Measurements from ENCODE around the gene EHMT1. TPM values are rescaled to one million over a fixed set of nuclear protein-coding genes. Genes with fewer than 3 reads are reported as not detected.
A peak's percentile ranks its signal among the peaks of the same experiment; 100 is the strongest.

EHMT1 gene
- total and polyA plus RNA-seq, 2 experiments from 2014 or later, result 162 to 177 TPM

DNA sequence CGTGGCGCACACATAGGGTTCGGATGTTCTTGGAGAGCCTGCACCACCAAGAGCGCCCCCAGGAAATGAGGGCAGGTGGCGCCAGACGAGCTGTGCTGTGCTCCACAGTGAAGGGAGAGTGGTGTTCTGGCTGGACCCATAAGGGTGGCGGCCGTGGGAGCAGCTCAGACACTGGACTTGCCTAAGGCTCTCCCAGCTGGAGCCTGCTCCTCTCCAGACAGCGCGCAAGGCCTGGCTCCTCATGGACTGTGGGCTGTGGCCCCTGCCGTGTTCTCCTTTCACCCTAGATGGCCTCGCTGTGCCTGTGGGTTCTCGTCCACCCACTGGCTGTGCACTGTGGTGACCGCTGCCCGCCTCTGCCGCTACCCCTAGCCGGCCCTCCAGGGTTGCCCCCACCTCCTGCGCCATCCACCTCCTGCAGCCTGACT lies 92.9 kb downstream of the EHMT1 start:
- H3K4me1 Mint-ChIP-seq, result peaks cover 26% of the 10 kb centered on the region
- peaks cover 10% of the 10 kb centered on the region; the same call in 1 of the 2 replicates for H3K36me3 ChIP-seq (ENCODE audit: insufficient read depth)
- no peaks in the 10 kb centered on the region for H3K9me2 ChIP-seq (ENCODE audit: insufficient read depth)
- H3K27ac ChIP-seq (ENCODE audit: low read depth), result no peak overlapping the region
- H3K79me2 ChIP-seq (replicated peaks; ENCODE audit: insufficient read depth), result peaks cover 86% of the 10 kb centered on the region
- H3K4me3 ChIP-seq, result no peak overlapping the region
- no peak overlapping the region for H3K27ac Mint-ChIP-seq
- peaks cover 46% of the 10 kb centered on the region for H3K36me3 Mint-ChIP-seq (ENCODE audit: low read depth)
- H3K27me3 Mint-ChIP-seq (ENCODE audit: insufficient read depth, low read depth, poor library complexity), result peaks cover 19% of the 10 kb centered on the region
- no peaks in the 10 kb centered on the region for H3K27me3 ChIP-seq (ENCODE audit: insufficient read depth)
- no peak overlapping the region for H3K4me3 Mint-ChIP-seq
- H3F3A ChIP-seq (replicated peaks; ENCODE audit: low read depth), result no peaks in the 10 kb centered on the region
- peaks cover 41% of the 10 kb centered on the region for H4K20me1 ChIP-seq (replicated peaks; ENCODE audit: insufficient read depth)
- TF ChIP-seq CTCF (conservative IDR thresholded peaks at IDR 0.05; ENCODE audit: low read depth in 2 of 2), result peak; percentile 26 to 52
- no peak for TF ChIP-seq EZH2phosphoT487 (IDR thresholded peaks at IDR 0.05; ENCODE audit: unreplicated experiment)
- peak; percentile 45 for DNase-seq (ENCODE audit: low spot score)
- no peak overlapping the region for H3K4me2 ChIP-seq
- ATAC-seq, result peak; percentile 65
- peaks cover 18% of the 10 kb centered on the region for H3K4me1 ChIP-seq (ENCODE audit: insufficient read depth)
- no peak overlapping the region for H2AFZ ChIP-seq
- peaks cover 14% of the 10 kb centered on the region for H3K9me3 Mint-ChIP-seq

GRCh38 chr9:137715321-137715720 lies 96.5 kb downstream of the EHMT1 start:
- H3K4me2 ChIP-seq, result no peak overlapping the region
- Mint-ChIP-seq H3K9me3 (peaks cover 33% of the 10 kb centered on the region), H3K27ac (no peak overlapping the region), H3K27me3 (ENCODE audit: insufficient read depth, low read depth, poor library complexity) (peaks cover 20% of the 10 kb centered on the region), H3K4me1 (no peaks in the 10 kb centered on the region; the same call in 2 of the 3 replicates), H3K4me3 (no peak overlapping the region), H3K36me3 (ENCODE audit: low read depth) (peaks cover 79% of the 10 kb centered on the region)
- H2AFZ ChIP-seq, result no peak overlapping the region
- H3K4me3 ChIP-seq, result no peak overlapping the region
- no peak overlapping the region for H3K27ac ChIP-seq (ENCODE audit: low read depth)
- H3F3A ChIP-seq (replicated peaks; ENCODE audit: low read depth), result peaks cover 2% of the 10 kb centered on the region
- H3K79me2 ChIP-seq (replicated peaks; ENCODE audit: insufficient read depth), result peaks cover 74% of the 10 kb centered on the region
- peaks cover 14% of the 10 kb centered on the region for H4K20me1 ChIP-seq (replicated peaks; ENCODE audit: insufficient read depth)
- peaks cover 16% of the 10 kb centered on the region; the same call in 1 of the 2 replicates for H3K36me3 ChIP-seq (ENCODE audit: insufficient read depth)
- peaks cover 3% of the 10 kb centered on the region; the same call in 1 of the 2 replicates for H3K4me1 ChIP-seq (ENCODE audit: insufficient read depth)
- ATAC-seq (no peak), DNase-seq (ENCODE audit: low spot score) (no peak)
- no peaks in the 10 kb centered on the region for H3K27me3 ChIP-seq (ENCODE audit: insufficient read depth)
- H3K9me2 ChIP-seq (ENCODE audit: insufficient read depth), result no peaks in the 10 kb centered on the region
- no peak for TF ChIP-seq CTCF (conservative IDR thresholded peaks at IDR 0.05; ENCODE audit: low read depth in 2 of 2)
- no peak for TF ChIP-seq EZH2 (IDR thresholded peaks at IDR 0.05; ENCODE audit: low read depth, unreplicated experiment)
- TF ChIP-seq STAT1 (IDR thresholded peaks at IDR 0.05; ENCODE audit: unreplicated experiment), result no peak
- TF ChIP-seq, protein P1, sequence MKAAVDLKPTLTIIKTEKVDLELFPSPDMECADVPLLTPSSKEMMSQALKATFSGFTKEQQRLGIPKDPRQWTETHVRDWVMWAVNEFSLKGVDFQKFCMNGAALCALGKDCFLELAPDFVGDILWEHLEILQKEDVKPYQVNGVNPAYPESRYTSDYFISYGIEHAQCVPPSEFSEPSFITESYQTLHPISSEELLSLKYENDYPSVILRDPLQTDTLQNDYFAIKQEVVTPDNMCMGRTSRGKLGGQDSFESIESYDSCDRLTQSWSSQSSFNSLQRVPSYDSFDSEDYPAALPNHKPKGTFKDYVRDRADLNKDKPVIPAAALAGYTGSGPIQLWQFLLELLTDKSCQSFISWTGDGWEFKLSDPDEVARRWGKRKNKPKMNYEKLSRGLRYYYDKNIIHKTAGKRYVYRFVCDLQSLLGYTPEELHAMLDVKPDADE (IDR thresholded peaks at IDR 0.05), result no peak
- no peak for TF ChIP-seq NANOG (IDR thresholded peaks at IDR 0.05; ENCODE audit: borderline replicate concordance)
- no peak for TF ChIP-seq JUNB (IDR thresholded peaks at IDR 0.05; ENCODE audit: unreplicated experiment)
- no peak for TF ChIP-seq CREB1 (CRISPR knock-in tag; IDR thresholded peaks at IDR 0.05; ENCODE audit: low read depth)
- TF ChIP-seq, protein P2, sequence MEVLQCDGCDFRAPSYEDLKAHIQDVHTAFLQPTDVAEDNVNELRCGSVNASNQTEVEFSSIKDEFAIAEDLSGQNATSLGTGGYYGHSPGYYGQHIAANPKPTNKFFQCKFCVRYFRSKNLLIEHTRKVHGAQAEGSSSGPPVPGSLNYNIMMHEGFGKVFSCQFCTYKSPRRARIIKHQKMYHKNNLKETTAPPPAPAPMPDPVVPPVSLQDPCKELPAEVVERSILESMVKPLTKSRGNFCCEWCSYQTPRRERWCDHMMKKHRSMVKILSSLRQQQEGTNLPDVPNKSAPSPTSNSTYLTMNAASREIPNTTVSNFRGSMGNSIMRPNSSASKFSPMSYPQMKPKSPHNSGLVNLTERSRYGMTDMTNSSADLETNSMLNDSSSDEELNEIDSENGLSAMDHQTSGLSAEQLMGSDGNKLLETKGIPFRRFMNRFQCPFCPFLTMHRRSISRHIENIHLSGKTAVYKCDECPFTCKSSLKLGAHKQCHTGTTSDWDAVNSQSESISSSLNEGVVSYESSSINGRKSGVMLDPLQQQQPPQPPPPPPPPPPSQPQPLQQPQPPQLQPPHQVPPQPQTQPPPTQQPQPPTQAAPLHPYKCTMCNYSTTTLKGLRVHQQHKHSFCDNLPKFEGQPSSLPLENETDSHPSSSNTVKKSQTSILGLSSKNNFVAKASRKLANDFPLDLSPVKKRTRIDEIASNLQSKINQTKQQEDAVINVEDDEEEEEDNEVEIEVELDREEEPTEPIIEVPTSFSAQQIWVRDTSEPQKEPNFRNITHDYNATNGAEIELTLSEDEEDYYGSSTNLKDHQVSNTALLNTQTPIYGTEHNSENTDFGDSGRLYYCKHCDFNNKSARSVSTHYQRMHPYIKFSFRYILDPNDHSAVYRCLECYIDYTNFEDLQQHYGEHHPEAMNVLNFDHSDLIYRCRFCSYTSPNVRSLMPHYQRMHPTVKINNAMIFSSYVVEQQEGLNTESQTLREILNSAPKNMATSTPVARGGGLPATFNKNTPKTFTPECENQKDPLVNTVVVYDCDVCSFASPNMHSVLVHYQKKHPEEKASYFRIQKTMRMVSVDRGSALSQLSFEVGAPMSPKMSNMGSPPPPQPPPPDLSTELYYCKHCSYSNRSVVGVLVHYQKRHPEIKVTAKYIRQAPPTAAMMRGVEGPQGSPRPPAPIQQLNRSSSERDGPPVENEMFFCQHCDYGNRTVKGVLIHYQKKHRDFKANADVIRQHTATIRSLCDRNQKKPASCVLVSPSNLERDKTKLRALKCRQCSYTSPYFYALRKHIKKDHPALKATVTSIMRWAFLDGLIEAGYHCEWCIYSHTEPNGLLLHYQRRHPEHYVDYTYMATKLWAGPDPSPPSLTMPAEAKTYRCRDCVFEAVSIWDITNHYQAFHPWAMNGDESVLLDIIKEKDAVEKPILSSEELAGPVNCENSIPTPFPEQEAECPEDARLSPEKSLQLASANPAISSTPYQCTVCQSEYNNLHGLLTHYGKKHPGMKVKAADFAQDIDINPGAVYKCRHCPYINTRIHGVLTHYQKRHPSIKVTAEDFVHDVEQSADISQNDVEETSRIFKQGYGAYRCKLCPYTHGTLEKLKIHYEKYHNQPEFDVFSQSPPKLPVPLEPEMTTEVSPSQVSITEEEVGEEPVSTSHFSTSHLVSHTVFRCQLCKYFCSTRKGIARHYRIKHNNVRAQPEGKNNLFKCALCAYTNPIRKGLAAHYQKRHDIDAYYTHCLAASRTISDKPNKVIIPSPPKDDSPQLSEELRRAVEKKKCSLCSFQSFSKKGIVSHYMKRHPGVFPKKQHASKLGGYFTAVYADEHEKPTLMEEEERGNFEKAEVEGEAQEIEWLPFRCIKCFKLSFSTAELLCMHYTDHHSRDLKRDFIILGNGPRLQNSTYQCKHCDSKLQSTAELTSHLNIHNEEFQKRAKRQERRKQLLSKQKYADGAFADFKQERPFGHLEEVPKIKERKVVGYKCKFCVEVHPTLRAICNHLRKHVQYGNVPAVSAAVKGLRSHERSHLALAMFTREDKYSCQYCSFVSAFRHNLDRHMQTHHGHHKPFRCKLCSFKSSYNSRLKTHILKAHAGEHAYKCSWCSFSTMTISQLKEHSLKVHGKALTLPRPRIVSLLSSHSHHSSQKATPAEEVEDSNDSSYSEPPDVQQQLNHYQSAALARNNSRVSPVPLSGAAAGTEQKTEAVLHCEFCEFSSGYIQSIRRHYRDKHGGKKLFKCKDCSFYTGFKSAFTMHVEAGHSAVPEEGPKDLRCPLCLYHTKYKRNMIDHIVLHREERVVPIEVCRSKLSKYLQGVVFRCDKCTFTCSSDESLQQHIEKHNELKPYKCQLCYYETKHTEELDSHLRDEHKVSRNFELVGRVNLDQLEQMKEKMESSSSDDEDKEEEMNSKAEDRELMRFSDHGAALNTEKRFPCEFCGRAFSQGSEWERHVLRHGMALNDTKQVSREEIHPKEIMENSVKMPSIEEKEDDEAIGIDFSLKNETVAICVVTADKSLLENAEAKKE (CRISPR knock-in tag; IDR thresholded peaks at IDR 0.05), result no peak
